ENCODE measurements around the gene EXOC3L4. TPM values are rescaled to one million over a fixed set of nuclear protein-coding genes. Genes with fewer than 3 reads are reported as not detected.

The EXOC3L4 gene
- total and polyA plus RNA-seq, 8 donors, result 1.3 to 82.8 (median 16.2) TPM

DNA sequence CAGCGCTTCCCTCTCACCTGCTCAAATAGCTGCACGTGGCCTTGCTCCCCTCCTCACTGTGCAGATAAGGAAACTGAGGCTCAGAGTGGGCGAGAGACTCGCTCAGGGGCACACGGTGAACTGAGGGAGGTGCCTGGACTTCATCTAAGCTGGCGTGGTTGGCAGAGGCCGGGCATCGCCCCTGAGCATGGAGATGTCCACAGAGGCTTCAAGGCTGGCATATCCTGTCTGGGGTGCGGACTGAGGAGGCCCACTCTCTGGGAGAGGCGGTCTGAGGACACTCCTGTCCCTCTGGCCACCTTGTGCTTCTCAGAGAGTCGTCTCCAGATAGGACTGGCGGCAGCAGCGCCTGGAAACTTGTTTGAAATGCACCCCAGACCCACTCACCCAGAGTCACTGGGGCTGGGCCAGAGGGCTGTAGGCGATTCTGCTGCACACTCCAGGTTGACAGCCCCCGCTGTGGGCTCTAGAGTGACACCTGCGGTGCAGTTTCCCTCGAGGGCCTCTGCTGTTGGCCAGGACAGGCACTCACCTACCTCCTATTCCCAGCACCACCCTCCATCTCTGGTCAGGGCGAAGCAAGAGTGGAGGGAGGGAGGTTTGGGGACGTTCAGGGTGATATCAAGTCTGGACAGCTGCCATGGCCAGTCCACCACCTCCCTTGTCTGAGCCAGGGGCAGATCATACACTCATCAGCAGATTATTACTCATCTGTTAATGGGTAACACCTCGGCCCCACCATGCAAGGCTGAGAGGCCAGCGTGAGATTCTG lies 21.7 kb upstream of the EXOC3L4 start:
- intact Hi-C loops (cut with DNase I; ENCODE audit: low total_unique reads), result no loop called here
- peaks cover 7 to 68% (median 27%) of the 10 kb centered on the region in 4 donors for H3K4me1 ChIP-seq
- H3K9me3 ChIP-seq, result no peaks in the 10 kb centered on the region
- TF ChIP-seq POLR2AphosphoS5 (IDR thresholded peaks at IDR 0.05) (no peak), EP300 (IDR thresholded peaks at IDR 0.05) (no peak), POLR2A (IDR thresholded peaks at IDR 0.05) (no peak)
- TF ChIP-seq, protein P1, sequence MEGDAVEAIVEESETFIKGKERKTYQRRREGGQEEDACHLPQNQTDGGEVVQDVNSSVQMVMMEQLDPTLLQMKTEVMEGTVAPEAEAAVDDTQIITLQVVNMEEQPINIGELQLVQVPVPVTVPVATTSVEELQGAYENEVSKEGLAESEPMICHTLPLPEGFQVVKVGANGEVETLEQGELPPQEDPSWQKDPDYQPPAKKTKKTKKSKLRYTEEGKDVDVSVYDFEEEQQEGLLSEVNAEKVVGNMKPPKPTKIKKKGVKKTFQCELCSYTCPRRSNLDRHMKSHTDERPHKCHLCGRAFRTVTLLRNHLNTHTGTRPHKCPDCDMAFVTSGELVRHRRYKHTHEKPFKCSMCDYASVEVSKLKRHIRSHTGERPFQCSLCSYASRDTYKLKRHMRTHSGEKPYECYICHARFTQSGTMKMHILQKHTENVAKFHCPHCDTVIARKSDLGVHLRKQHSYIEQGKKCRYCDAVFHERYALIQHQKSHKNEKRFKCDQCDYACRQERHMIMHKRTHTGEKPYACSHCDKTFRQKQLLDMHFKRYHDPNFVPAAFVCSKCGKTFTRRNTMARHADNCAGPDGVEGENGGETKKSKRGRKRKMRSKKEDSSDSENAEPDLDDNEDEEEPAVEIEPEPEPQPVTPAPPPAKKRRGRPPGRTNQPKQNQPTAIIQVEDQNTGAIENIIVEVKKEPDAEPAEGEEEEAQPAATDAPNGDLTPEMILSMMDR (IDR thresholded peaks at IDR 0.05), result no peak
- H3K36me3 ChIP-seq, result no peaks in the 10 kb centered on the region
- 73 to 86% (median 74%) methylated on average over 16 to 21 of the region's 21 CpGs for WGBS, 5 donors
- H3K4me3 ChIP-seq, result no peak overlapping the region
- H3K27me3 ChIP-seq, result no peaks in the 10 kb centered on the region
- H3K27ac ChIP-seq, result peak overlapping the region in 1 of 5 donors; percentile 72
- no peak for DNase-seq

DNA sequence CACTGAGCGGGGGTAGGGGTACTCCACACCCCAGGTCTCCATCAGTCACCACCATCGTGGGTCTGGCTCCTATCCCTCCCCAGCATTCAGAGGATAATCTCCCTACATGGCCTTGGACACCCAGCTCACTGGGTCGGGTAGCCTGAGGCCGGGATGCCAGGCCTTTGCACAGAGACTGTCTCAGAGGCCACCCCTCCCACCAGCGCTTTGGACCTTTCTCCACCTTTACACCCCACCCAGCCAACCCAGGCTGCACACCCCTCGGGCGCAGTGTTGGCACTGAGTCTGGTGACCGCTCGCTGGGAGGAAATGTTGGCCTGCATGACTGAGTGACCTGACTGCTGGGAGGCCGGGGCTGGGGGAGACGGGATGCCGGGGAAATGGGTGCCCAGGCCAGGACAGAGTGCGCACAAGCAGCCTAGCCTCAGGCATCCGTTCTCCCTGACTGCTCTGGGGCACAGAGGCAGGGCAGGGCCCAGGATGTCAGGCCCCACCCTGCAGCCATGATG lies 21.1 kb upstream of the EXOC3L4 start:
- H3K36me3 ChIP-seq, result no peaks in the 10 kb centered on the region
- TF ChIP-seq EP300 (IDR thresholded peaks at IDR 0.05) (no peak), POLR2AphosphoS5 (IDR thresholded peaks at IDR 0.05) (no peak), POLR2A (IDR thresholded peaks at IDR 0.05) (no peak)
- TF ChIP-seq, protein P1 (IDR thresholded peaks at IDR 0.05), result no peak
- H3K27me3 ChIP-seq, result no peaks in the 10 kb centered on the region
- no peak overlapping the region for H3K4me3 ChIP-seq
- DNase-seq, result no peak
- H3K27ac ChIP-seq, result peak overlapping the region in 2 of 5 donors; percentile 5 to 72
- no peaks in the 10 kb centered on the region for H3K9me3 ChIP-seq
- peaks cover 7 to 62% (median 26%) of the 10 kb centered on the region in 4 donors for H3K4me1 ChIP-seq
- intact Hi-C loops (cut with DNase I; ENCODE audit: low total_unique reads), result no loop called here
- 69 to 88% (median 81%) methylated on average over 13 to 14 of the region's 14 CpGs for WGBS, 5 donors

DNA sequence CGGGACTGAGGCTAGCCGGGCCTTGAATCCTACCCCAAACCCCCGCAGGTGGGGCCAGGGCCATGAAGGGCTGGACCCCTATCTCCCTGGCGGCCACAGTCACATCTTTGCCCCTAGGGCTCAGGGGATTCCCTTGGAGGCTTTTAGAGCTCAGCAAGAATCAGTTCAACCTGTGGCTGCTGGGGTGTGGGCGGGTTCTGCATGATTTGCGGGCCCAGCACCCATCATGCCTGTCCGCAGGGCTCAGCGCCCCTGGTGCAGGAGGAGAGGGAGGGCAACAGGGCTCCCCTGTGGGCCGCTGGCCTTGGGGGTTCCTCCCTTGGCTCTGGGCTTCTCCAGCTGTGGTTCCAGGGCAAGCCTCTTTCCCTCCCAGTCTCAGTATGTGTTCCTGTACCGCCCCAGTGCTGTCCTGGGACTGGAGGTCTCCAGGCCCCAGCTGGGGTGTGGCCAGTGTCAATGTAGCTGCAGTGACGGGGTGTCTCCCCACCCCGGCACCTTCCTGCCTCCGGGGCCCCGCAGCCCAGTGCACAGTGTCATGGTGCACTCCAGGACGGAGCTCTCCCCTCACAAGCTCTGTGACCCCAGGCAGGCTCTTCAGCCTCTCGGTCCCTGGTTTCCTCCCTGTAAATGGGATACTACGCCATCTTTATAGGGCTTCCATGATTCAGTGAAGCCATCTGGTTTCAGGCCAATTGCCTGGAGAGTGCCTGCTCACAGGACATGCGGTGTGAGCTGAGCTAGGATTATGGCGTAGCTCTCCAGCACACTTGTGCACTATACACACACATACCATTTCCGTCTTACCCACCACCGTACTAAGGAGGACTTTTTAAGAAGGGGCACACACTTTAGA lies 20.4 kb upstream of the EXOC3L4 start:
- DNase-seq, result no peak
- intact Hi-C loops (cut with DNase I; ENCODE audit: low total_unique reads), result no loop called here
- TF ChIP-seq EP300 (IDR thresholded peaks at IDR 0.05), result no peak
- TF ChIP-seq, protein P1 (IDR thresholded peaks at IDR 0.05), result no peak
- no peak for TF ChIP-seq POLR2A (IDR thresholded peaks at IDR 0.05)
- no peak for TF ChIP-seq POLR2AphosphoS5 (IDR thresholded peaks at IDR 0.05)
- peaks cover 0 to 3% (median 0%) of the 10 kb centered on the region in 3 donors for H3K27me3 ChIP-seq
- H3K4me3 ChIP-seq, result no peak overlapping the region
- no peaks in the 10 kb centered on the region for H3K36me3 ChIP-seq
- H3K27ac ChIP-seq, result peak overlapping the region; percentile 30 to 85 (median 71)
- no peaks in the 10 kb centered on the region for H3K9me3 ChIP-seq
- peaks cover 7 to 59% (median 26%) of the 10 kb centered on the region in 4 donors for H3K4me1 ChIP-seq
- WGBS, 5 donors, result 65 to 77% (median 72%) methylated on average over 20 to 21 of the region's 21 CpGs

DNA sequence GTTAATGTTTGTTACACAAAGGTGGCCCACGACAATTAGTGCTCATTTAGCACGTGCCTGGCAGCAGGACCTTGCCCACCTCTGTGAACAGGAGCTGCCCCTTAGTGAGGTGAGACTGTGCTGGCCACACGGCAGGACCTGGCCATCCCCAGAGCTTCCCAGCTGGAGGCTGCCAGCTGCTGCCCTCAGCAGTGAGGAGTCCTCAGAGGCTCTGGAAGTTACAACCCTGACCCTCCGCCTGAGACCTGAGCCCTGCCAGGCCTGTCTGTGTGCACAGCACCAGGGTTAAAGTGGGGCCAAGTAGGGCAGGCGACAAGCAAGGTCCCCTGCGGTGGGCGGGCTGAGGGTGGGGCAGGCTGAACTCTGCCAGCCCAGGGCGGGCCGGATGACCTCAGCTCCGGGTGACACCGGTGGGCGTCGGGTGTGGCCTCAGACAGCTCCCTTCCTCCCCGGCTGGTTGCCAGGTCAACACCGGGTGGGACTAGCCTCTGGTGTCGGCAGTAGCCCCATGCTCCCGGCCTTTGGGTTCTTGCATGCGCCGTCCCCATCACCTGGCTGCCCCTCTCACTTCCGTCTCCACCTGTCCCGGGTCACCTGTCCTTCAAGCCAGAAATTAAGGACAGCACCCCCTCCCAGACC lies 19.7 kb upstream of the EXOC3L4 start:
- peaks cover 0 to 10% (median 0%) of the 10 kb centered on the region in 3 donors for H3K27me3 ChIP-seq
- intact Hi-C loops (cut with DNase I; ENCODE audit: low total_unique reads), result no loop called here
- H3K36me3 ChIP-seq, result no peaks in the 10 kb centered on the region
- H3K4me1 ChIP-seq, result peaks cover 7 to 59% (median 26%) of the 10 kb centered on the region in 4 donors
- peak overlapping the region; percentile 35 to 57 (median 42) for H3K4me3 ChIP-seq
- peak; percentile 74 to 89 for DNase-seq
- WGBS, 5 donors, result 13 to 25% (median 21%) methylated on average over 12 to 21 of the region's 21 CpGs
- TF ChIP-seq EP300 (IDR thresholded peaks at IDR 0.05) (no peak), POLR2A (IDR thresholded peaks at IDR 0.05) (no peak), POLR2AphosphoS5 (IDR thresholded peaks at IDR 0.05) (peak in 1 of 3 donors; percentile 10)
- TF ChIP-seq, protein P1 (IDR thresholded peaks at IDR 0.05), result no peak
- peak overlapping the region; percentile 49 to 85 (median 71) for H3K27ac ChIP-seq
- no peaks in the 10 kb centered on the region for H3K9me3 ChIP-seq
